PC-9 (cell line): ENCODE data around the gene CCDC34. TPM values are rescaled to one million over a fixed set of nuclear protein-coding genes. Genes with fewer than 3 reads are reported as not detected.
"Not testable (repeated sequence)": the region's sequence is repeated elsewhere in the genome, so short reads cannot be mapped to it uniquely, and the experiment has no call there.

Source experiments
- BruUV-seq: library from RNA; stranded (reverse); fragments of 400-500 nt; replicated peaks from 2 replicates; lab custom pipeline; 2021; lab: Mats Ljungman, UMichigan
- CTCF ChIA-PET: fragments of 300-600 bp; sonication (Branson Sonifier 250); formaldehyde crosslinking; loops from one replicate; lab custom pipeline; 2022; ENCODE audit warnings: antibody characterized with exemption; lab: Charles Lee
- POLR2A ChIA-PET: fragments of 300-600 bp; sonication (Branson Sonifier 250); formaldehyde crosslinking; loops from one replicate; lab custom pipeline; 2022; ENCODE audit warnings: antibody characterized with exemption; ENCODE audit not compliant: unreplicated experiment; lab: Charles Lee
- DNase-seq, 2 experiments: peaks; one replicate each; pipeline versions ENCODE4 v3.0.0 to v3.0.0-alpha.2; 2015 to 2022; ENCODE audit warnings: mixed read lengths in 1 of 2
- H2AFZ ChIP-seq: fragments of 200-600 bp; sonication (generic); 2 replicates; pipeline ENCODE4 v1.8.1; 2017; ENCODE audit warnings: antibody characterized with exemption
- H3F3A ChIP-seq: fragments of 200-600 bp; sonication (generic); 2 replicates; pipeline ENCODE4 v1.8.1; 2017; ENCODE audit warnings: antibody characterized with exemption, mild to moderate bottlenecking, low read depth; ENCODE audit not compliant: insufficient read depth
- H3K27ac ChIP-seq: fragments of 200-600 bp; sonication (generic); 2 replicates; pipeline ENCODE4 v1.6.1; 2016; ENCODE audit warnings: mixed run types
- H3K27me3 ChIP-seq: fragments of 200-600 bp; sonication (generic); 2 replicates; pipeline ENCODE4 v1.6.1; 2016; ENCODE audit warnings: low read depth, mixed run types; ENCODE audit not compliant: insufficient read depth
- H3K36me3 ChIP-seq: fragments of 200-600 bp; sonication (generic); 2 replicates; pipeline ENCODE4 v1.6.1; 2016; ENCODE audit warnings: low read depth, mixed run types
- H3K4me1 ChIP-seq: fragments of 200-600 bp; sonication (generic); replicated peaks from 2 replicates; pipeline ENCODE4 v1.6.1; 2016; ENCODE audit warnings: mixed run types; ENCODE audit not compliant: insufficient read depth
- H3K4me2 ChIP-seq: fragments of 200-600 bp; sonication (generic); 2 replicates; pipeline ENCODE4 v1.6.1; 2017; ENCODE audit warnings: mixed run types
- H3K4me3 ChIP-seq: fragments of 200-600 bp; sonication (generic); 2 replicates; pipeline ENCODE4 v1.6.1; 2016; ENCODE audit warnings: mixed run types
- H3K79me2 ChIP-seq: fragments of 200-600 bp; sonication (generic); 2 replicates; pipeline ENCODE4 v1.6.1; 2017; ENCODE audit warnings: low read depth, mixed run types
- H3K9me2 ChIP-seq: fragments of 200-600 bp; sonication (generic); 2 replicates; pipeline ENCODE4 v1.8.1; 2017; ENCODE audit warnings: mild to moderate bottlenecking; ENCODE audit not compliant: insufficient read depth
- H3K9me3 ChIP-seq: fragments of 200-600 bp; sonication (generic); 2 replicates; pipeline ENCODE4 v1.8.1; 2016; ENCODE audit warnings: low read depth; ENCODE audit not compliant: insufficient read depth
- H4K20me1 ChIP-seq: fragments of 200-600 bp; sonication (generic); 2 replicates; pipeline ENCODE4 v1.8.1; 2017; ENCODE audit not compliant: insufficient read depth
- EZH2 ChIP-seq: fragments of 200-600 bp; sonication (generic); IDR thresholded peaks from 2 replicates; pipeline ENCODE4 v1.8.0; 2017; ENCODE audit warnings: antibody characterized with exemption, low read depth
- intact Hi-C: fragments of 100-400 bp; cut with micrococcal nuclease; formaldehyde crosslinking; loops from one replicate; pipeline ENCODE4 v1.10.0; 2022; ENCODE audit not compliant: unreplicated experiment
- total RNA-seq: library from RNA; stranded (reverse); gene quantifications from 2 replicates; pipeline ENCODE4 v1.2.3, GENCODE V29; 2021
- TF ChIP-seq, protein P1 (sequence below): fragments of 200-600 bp; sonication (generic); conservative IDR thresholded peaks from 2 replicates; pipeline ENCODE4 v1.6.1; 2017; ENCODE audit warnings: mixed run types, antibody characterized with exemption, mild to moderate bottlenecking, moderate library complexity

CCDC34 gene
- total RNA-seq, 1 experiment from 2014 or later, result 33.6 TPM

DNA sequence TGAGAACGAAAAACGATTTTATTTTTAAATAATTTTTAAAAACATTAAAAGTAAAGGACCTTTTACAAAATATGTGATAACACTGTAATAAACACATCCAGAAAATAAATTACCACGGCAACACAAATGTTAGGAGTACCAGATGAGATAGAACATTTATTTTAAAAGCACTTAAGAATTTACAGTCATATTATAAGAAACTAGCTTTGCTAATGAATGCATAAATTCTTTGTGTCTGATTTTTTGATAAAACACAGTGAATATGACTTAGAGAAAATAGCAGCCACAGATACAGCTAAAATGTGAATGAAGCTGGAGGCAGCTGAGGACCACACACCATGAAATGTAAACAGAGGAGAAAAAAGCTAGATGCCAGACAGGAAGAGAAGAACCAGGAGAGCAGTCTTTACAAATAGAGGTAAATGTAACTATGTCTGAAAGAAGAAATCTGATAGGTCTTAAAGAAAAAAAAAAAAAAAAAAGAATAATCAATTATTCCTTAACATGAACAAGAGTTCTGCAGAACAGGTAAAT lies 14.6 kb downstream of the CCDC34 start:
- no peak for DNase-seq
- ChIA-PET CTCF (no interaction called here), POLR2A (no interaction called here)
- H3K4me3 ChIP-seq, result no peak overlapping the region
- H3K79me2 ChIP-seq, result no peaks in the 10 kb centered on the region
- no peaks in the 10 kb centered on the region for H3K9me2 ChIP-seq
- H3K4me2 ChIP-seq, result no peak overlapping the region
- no peaks in the 10 kb centered on the region for H4K20me1 ChIP-seq
- H3K9me3 ChIP-seq, result no peaks in the 10 kb centered on the region
- H3K27ac ChIP-seq, result no peak overlapping the region
- H3K27me3 ChIP-seq, result no peaks in the 10 kb centered on the region
- H3F3A ChIP-seq, result no peaks in the 10 kb centered on the region
- no TSS peak for BruUV-seq
- H3K36me3 ChIP-seq, result no peaks in the 10 kb centered on the region
- intact Hi-C loops, result no loop called here
- H2AFZ ChIP-seq, result no peak overlapping the region
- TF ChIP-seq EZH2, result no peak
- TF ChIP-seq, protein P1, sequence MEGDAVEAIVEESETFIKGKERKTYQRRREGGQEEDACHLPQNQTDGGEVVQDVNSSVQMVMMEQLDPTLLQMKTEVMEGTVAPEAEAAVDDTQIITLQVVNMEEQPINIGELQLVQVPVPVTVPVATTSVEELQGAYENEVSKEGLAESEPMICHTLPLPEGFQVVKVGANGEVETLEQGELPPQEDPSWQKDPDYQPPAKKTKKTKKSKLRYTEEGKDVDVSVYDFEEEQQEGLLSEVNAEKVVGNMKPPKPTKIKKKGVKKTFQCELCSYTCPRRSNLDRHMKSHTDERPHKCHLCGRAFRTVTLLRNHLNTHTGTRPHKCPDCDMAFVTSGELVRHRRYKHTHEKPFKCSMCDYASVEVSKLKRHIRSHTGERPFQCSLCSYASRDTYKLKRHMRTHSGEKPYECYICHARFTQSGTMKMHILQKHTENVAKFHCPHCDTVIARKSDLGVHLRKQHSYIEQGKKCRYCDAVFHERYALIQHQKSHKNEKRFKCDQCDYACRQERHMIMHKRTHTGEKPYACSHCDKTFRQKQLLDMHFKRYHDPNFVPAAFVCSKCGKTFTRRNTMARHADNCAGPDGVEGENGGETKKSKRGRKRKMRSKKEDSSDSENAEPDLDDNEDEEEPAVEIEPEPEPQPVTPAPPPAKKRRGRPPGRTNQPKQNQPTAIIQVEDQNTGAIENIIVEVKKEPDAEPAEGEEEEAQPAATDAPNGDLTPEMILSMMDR, result no peak
- no peaks in the 10 kb centered on the region for H3K4me1 ChIP-seq

DNA sequence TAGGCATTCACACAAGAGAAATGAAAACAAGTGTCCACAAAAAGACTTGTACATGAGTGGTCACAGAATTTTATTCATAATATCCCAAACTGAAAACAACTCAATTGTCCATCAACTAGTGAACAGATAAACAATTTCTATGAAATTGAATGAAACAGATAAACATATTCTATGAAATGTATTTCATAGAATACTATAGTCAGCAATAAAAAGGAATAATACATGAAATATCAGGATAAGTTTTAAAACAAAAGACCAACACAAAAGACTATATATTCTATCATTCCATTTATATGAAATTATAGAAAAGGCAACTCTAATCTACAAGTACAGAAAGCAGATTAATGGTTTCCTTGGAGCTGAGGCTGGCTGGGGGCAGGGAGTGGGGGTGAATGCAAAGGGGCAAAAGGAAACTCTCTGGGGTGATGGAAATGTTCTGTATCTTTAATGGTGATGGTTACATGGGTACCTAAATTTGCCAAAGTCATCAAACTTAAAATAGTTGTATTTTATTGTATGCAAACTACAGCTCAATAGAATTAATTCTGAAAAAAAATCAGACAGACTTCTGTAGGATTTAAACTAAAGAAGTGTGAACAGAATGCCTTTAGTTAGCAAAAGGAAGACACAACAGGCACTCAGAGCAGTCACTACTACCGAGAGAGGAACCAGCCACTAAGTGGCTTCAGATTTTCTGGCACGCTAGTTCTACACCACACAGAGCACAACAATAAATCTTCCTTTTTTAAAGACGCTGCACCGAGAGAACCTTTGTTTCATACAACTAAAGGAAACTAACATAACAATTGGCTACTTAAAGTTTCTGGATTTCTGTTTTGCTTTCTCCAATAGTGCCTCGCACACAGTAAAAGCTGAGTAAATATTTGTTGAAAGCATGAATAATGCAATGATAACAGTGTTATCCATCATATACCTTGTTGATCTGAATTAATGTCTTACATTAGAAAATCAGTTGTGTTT lies 15.4 kb downstream of the CCDC34 start:
- ChIA-PET POLR2A (no interaction called here), CTCF (interaction anchor here (0.6 kb wide), 1 partner anchor 13 kb away, joined by 3 read pairs; no protein-coding TSS in a partner anchor)
- Histone ChIP-seq H3K9me3 (no peaks in the 10 kb centered on the region), H3K79me2 (no peaks in the 10 kb centered on the region), H3K36me3 (no peaks in the 10 kb centered on the region), H3K4me1 (no peaks in the 10 kb centered on the region), H3K4me2 (no peak overlapping the region), H3K4me3 (no peak overlapping the region), H3K27ac (no peak overlapping the region), H3K27me3 (no peaks in the 10 kb centered on the region), H3F3A (no peaks in the 10 kb centered on the region), H2AFZ (no peak overlapping the region), H4K20me1 (no peaks in the 10 kb centered on the region), H3K9me2 (no peaks in the 10 kb centered on the region)
- DNase-seq, result no peak
- no TSS peak for BruUV-seq
- intact Hi-C loops, result no loop called here
- TF ChIP-seq EZH2, result no peak
- TF ChIP-seq, protein P1, result no peak

DNA sequence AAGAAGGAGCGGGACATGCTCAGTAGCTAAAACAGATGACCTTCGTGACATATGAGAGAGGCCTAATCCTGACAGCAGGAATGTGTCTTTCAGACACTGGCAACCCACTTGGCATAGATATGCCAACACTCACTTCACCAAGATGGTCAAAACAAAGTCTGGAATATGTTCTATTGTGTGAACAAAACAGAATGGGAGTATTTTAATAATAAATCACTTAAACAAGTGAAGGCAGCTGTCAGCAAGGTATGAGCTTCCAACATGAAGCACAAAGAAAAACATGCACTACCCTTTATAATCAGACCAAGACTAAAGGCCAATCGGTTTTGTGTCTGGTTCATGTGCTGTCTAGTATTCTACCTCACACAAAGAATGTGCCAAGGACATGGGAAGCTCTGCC lies 23.1 kb downstream of the CCDC34 start:
- ChIA-PET POLR2A (interaction anchor here (0.7 kb wide), 1 partner anchor 133 kb away, joined by 3 read pairs; the partner anchor contains the start of gene LGR4), CTCF (no interaction called here)
- Histone ChIP-seq H4K20me1 (no peaks in the 10 kb centered on the region), H3K79me2 (no peaks in the 10 kb centered on the region), H3K4me3 (no peak overlapping the region), H3K27ac (no peak overlapping the region), H3K9me2 (no peaks in the 10 kb centered on the region), H3K9me3 (no peaks in the 10 kb centered on the region), H2AFZ (no peak overlapping the region), H3K4me2 (no peak overlapping the region), H3K4me1 (no peaks in the 10 kb centered on the region), H3K27me3 (no peaks in the 10 kb centered on the region), H3F3A (no peaks in the 10 kb centered on the region), H3K36me3 (no peaks in the 10 kb centered on the region)
- TF ChIP-seq, protein P1, result no peak
- TF ChIP-seq EZH2, result no peak
- intact Hi-C loops, result no loop called here
- DNase-seq, result no peak
- no TSS peak for BruUV-seq

DNA sequence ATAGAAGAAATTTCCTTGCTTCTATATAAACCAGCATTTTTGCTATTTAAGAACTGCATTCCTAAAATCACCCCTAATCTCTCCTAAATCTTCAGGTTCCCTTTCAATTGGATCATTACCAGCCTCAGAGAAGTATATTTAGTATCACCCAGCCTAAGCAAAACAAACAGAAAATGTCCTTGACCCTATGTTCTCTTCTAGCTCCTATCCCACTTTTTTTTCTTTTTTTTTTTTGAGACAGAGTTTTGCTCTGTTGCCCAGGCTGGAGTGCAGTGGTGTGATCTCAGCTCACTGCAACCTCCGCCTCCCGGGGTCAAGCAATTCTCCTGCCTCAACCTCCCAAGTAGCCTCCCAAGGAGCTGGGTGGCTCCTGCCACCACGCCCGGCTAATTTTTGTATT lies 28.3 kb downstream of the CCDC34 start:
- H3K4me3 ChIP-seq, H3K9me2 ChIP-seq, H3K9me3 ChIP-seq, DNase-seq, H3K4me2 ChIP-seq, BruUV-seq, H3F3A ChIP-seq, H3K27ac ChIP-seq, H3K27me3 ChIP-seq, H3K36me3 ChIP-seq, H4K20me1 ChIP-seq, H2AFZ ChIP-seq, H3K79me2 ChIP-seq, CTCF ChIA-PET, intact Hi-C loops, H3K4me1 ChIP-seq: not testable (repeated sequence)
- POLR2A ChIA-PET, result interaction anchor here (0.6 kb wide), 1 partner anchor 33 kb away, joined by 12 read pairs; no protein-coding TSS in a partner anchor
